Activated CD4-positive, alpha-beta memory T cell treated with anti-CD3 and anti-CD28 coated beads for 36 hours (primary cell): ENCODE measurements around the gene TCEA2. TPM values are rescaled to one million over a fixed set of nuclear protein-coding genes. Genes with fewer than 3 reads are reported as not detected.

Experiments
- CTCF ChIA-PET: fragments of 350-600 bp; sonication (Branson Sonifier 250); formaldehyde crosslinking; loops from one replicate; lab custom pipeline; 2021; ENCODE audit warnings: antibody characterized with exemption, inconsistent platforms; lab: Charles Lee
- POLR2A ChIA-PET: fragments of 350-600 bp; sonication (Branson Sonifier 250); formaldehyde crosslinking; loops from one replicate; lab custom pipeline; 2021; ENCODE audit warnings: antibody characterized with exemption; lab: Charles Lee
- DNase-seq: peaks from one replicate; pipeline ENCODE4 v3.0.0-alpha.2; 2020
- H3K27ac Mint-ChIP-seq: one replicate; pipeline ENCODE4 v1.8.0; 2021; ENCODE audit warnings: mixed read lengths
- H3K27me3 Mint-ChIP-seq: one replicate; pipeline ENCODE4 v1.8.0; 2021; ENCODE audit warnings: mixed read lengths
- H3K36me3 Mint-ChIP-seq: one replicate; pipeline ENCODE4 v1.8.0; 2021; ENCODE audit warnings: mixed read lengths
- H3K4me1 Mint-ChIP-seq: one replicate; pipeline ENCODE4 v1.8.0; 2021; ENCODE audit warnings: low read depth, mixed read lengths
- H3K4me3 Mint-ChIP-seq: one replicate; pipeline ENCODE4 v1.8.0; 2021; ENCODE audit warnings: mild to moderate bottlenecking, mixed read lengths
- H3K9me3 Mint-ChIP-seq: one replicate; pipeline ENCODE4 v1.8.0; 2021; ENCODE audit warnings: mixed read lengths
- intact Hi-C: fragments of 100-400 bp; cut with micrococcal nuclease; formaldehyde crosslinking; loops from one replicate; pipeline ENCODE4 v1.15.1; 2023
- total RNA-seq, 2 experiments: library from RNA; stranded (reverse); gene quantifications; one replicate each; pipeline ENCODE4 v1.2.3, GENCODE V29; 2021

The TCEA2 gene
- total RNA-seq, 2 experiments from 2014 or later: 27.3 to 29.9 TPM

GRCh38 chr20:64109831-64110391 lies 46.9 kb downstream of the TCEA2 start:
- intact Hi-C loops: no loop called here
- Mint-ChIP-seq H3K4me3 (no peak overlapping the region), H3K9me3 (no peaks in the 10 kb centered on the region), H3K4me1 (no peaks in the 10 kb centered on the region), H3K27me3 (no peaks in the 10 kb centered on the region), H3K27ac (no peak overlapping the region), H3K36me3 (no peaks in the 10 kb centered on the region)
- POLR2A ChIA-PET: no interaction called here
- CTCF ChIA-PET: no interaction called here
- peak; percentile 3 for DNase-seq

- ChIA-PET CTCF (interaction anchor here (2.8 kb wide), 1 partner anchor 10 kb away, joined by 8 read pairs; no protein-coding TSS in a partner anchor), POLR2A (no interaction called here)
- H3K27ac Mint-ChIP-seq: no peak overlapping the region
- no peaks in the 10 kb centered on the region for H3K4me1 Mint-ChIP-seq
- intact Hi-C loops: no loop called here
- H3K4me3 Mint-ChIP-seq: no peak overlapping the region
- no peaks in the 10 kb centered on the region for H3K27me3 Mint-ChIP-seq
- H3K9me3 Mint-ChIP-seq: no peaks in the 10 kb centered on the region
- DNase-seq: peak; percentile 7
- H3K36me3 Mint-ChIP-seq: no peaks in the 10 kb centered on the region
These were observed 47.5 kb downstream of the TCEA2 start for GRCh38 chr20:64110411-64111068.

- DNase-seq: no peak
- Mint-ChIP-seq H3K27me3 (no peaks in the 10 kb centered on the region), H3K27ac (no peak overlapping the region), H3K4me3 (no peak overlapping the region), H3K4me1 (no peaks in the 10 kb centered on the region), H3K36me3 (no peaks in the 10 kb centered on the region), H3K9me3 (no peaks in the 10 kb centered on the region)
- POLR2A ChIA-PET: no interaction called here
- CTCF ChIA-PET: interaction anchor here (0.8 to 2.8 kb wide), 2 partner anchors 9 to 28 kb away, joined by 4 to 8 read pairs; partner anchors contain the start of gene LKAAEAR1
- intact Hi-C loops: no loop called here
These were observed 49.0 kb downstream of the TCEA2 start for GRCh38 chr20:64111841-64112641.

GRCh38 chr20:64112691-64113443 lies 49.9 kb downstream of the TCEA2 start:
- Mint-ChIP-seq H3K4me1 (no peaks in the 10 kb centered on the region), H3K9me3 (no peaks in the 10 kb centered on the region), H3K36me3 (no peaks in the 10 kb centered on the region), H3K4me3 (no peak overlapping the region), H3K27me3 (no peaks in the 10 kb centered on the region), H3K27ac (no peak overlapping the region)
- POLR2A ChIA-PET: no interaction called here
- intact Hi-C loops: no loop called here
- DNase-seq: no peak
- CTCF ChIA-PET: interaction anchor here (0.8 to 2.8 kb wide), 2 partner anchors 8 to 29 kb away, joined by 4 to 8 read pairs; partner anchors contain the start of gene LKAAEAR1

GRCh38 chr20:64113444-64113775 lies 50.4 kb downstream of the TCEA2 start:
- intact Hi-C loops: no loop called here
- DNase-seq: no peak
- Mint-ChIP-seq H3K9me3 (no peaks in the 10 kb centered on the region), H3K27me3 (no peaks in the 10 kb centered on the region), H3K36me3 (no peaks in the 10 kb centered on the region), H3K4me1 (no peaks in the 10 kb centered on the region), H3K4me3 (no peak overlapping the region), H3K27ac (no peak overlapping the region)
- ChIA-PET CTCF (interaction anchor here (2.8 kb wide), 1 partner anchor 8 kb away, joined by 8 read pairs; no protein-coding TSS in a partner anchor), POLR2A (no interaction called here)

GRCh38 chr20:64113796-64114355 lies 50.9 kb downstream of the TCEA2 start:
- Mint-ChIP-seq H3K36me3 (no peaks in the 10 kb centered on the region), H3K27me3 (no peaks in the 10 kb centered on the region), H3K4me3 (no peak overlapping the region), H3K4me1 (no peaks in the 10 kb centered on the region), H3K27ac (no peak overlapping the region), H3K9me3 (no peaks in the 10 kb centered on the region)
- intact Hi-C loops: no loop called here
- CTCF ChIA-PET: no interaction called here
- no peak for DNase-seq
- POLR2A ChIA-PET: no interaction called here

- ChIA-PET CTCF (no interaction called here), POLR2A (no interaction called here)
- no peaks in the 10 kb centered on the region for H3K4me1 Mint-ChIP-seq
- no peak overlapping the region for H3K27ac Mint-ChIP-seq
- H3K9me3 Mint-ChIP-seq: no peaks in the 10 kb centered on the region
- H3K27me3 Mint-ChIP-seq: no peaks in the 10 kb centered on the region
- intact Hi-C loops: no loop called here
- DNase-seq: no peak
- no peaks in the 10 kb centered on the region for H3K36me3 Mint-ChIP-seq
- H3K4me3 Mint-ChIP-seq: no peak overlapping the region
These were observed 51.5 kb downstream of the TCEA2 start for GRCh38 chr20:64114356-64114971.

- no peaks in the 10 kb centered on the region for H3K9me3 Mint-ChIP-seq
- ChIA-PET POLR2A (no interaction called here), CTCF (no interaction called here)
- DNase-seq: no peak
- H3K36me3 Mint-ChIP-seq: no peaks in the 10 kb centered on the region
- H3K27ac Mint-ChIP-seq: no peak overlapping the region
- H3K4me3 Mint-ChIP-seq: no peak overlapping the region
- H3K27me3 Mint-ChIP-seq: no peaks in the 10 kb centered on the region
- peaks cover 6% of the 10 kb centered on the region for H3K4me1 Mint-ChIP-seq
- intact Hi-C loops: no loop called here
These were observed 52.3 kb downstream of the TCEA2 start for GRCh38 chr20:64115171-64115911.

GRCh38 chr20:64116016-64116415 lies 53.0 kb downstream of the TCEA2 start:
- intact Hi-C loops: no loop called here
- DNase-seq: no peak
- H3K4me1 Mint-ChIP-seq: peaks cover 8% of the 10 kb centered on the region

GRCh38 chr20:64116541-64117431 lies 53.8 kb downstream of the TCEA2 start:
- intact Hi-C loops: no loop called here
- H3K4me1 Mint-ChIP-seq: peaks cover 8% of the 10 kb centered on the region
- H3K27ac Mint-ChIP-seq: no peak overlapping the region
- no peak for DNase-seq
- peaks cover 4% of the 10 kb centered on the region for H3K27me3 Mint-ChIP-seq
- no peak overlapping the region for H3K4me3 Mint-ChIP-seq
- ChIA-PET POLR2A (no interaction called here), CTCF (no interaction called here)
- H3K9me3 Mint-ChIP-seq: no peaks in the 10 kb centered on the region
- H3K36me3 Mint-ChIP-seq: no peaks in the 10 kb centered on the region

More at GRCh38 chr20:64116016-64116415, 53.0 kb downstream of the TCEA2 start:
- no peaks in the 10 kb centered on the region for H3K9me3 Mint-ChIP-seq
- H3K27me3 Mint-ChIP-seq: no peaks in the 10 kb centered on the region
- no peak overlapping the region for H3K27ac Mint-ChIP-seq
- POLR2A ChIA-PET: no interaction called here
- CTCF ChIA-PET: no interaction called here
- H3K4me3 Mint-ChIP-seq: no peak overlapping the region
- H3K36me3 Mint-ChIP-seq: no peaks in the 10 kb centered on the region
